Measurements from ENCODE around the gene RASL12. TPM values are rescaled to one million over a fixed set of nuclear protein-coding genes. Genes with fewer than 3 reads are reported as not detected.

Gene RASL12
- total RNA-seq, 2 donors from 2014 or later = 27.2 TPM

- no peak for DNase-seq
- H3K9me3 Mint-ChIP-seq = no peaks in the 10 kb centered on the region
- no peak overlapping the region for H3K4me3 Mint-ChIP-seq
- no peaks in the 10 kb centered on the region for H3K36me3 ChIP-seq (ENCODE audit: control insufficient read depth, insufficient read depth, low read length)
- 87 to 89% methylated on average over 5 of the region's 5 CpGs for WGBS, 2 experiments (ENCODE audit: insufficient coverage in 1 of 2, insufficient read length in 1 of 2)
- H3K27ac ChIP-seq (ENCODE audit: low read depth, low read length) = no peak overlapping the region
- H3K27ac Mint-ChIP-seq = no peak overlapping the region
- no peaks in the 10 kb centered on the region for H3K4me1 Mint-ChIP-seq
- no peaks in the 10 kb centered on the region for H3K36me3 Mint-ChIP-seq (ENCODE audit: low read depth)
- H3K9me3 ChIP-seq (ENCODE audit: control insufficient read depth, low read length) = no peaks in the 10 kb centered on the region
- TF ChIP-seq CTCF (conservative IDR thresholded peaks at IDR 0.05) = no peak
- no peaks in the 10 kb centered on the region for H3K4me1 ChIP-seq (ENCODE audit: control insufficient read depth, insufficient read depth, low read length)
- H3K4me3 ChIP-seq (ENCODE audit: low read length) = no peak overlapping the region
- no peak overlapping the region for H3K9ac ChIP-seq (ENCODE audit: extremely low read depth, low read length, poor library complexity, severe bottlenecking)
- no peaks in the 10 kb centered on the region for H3K27me3 ChIP-seq (ENCODE audit: control insufficient read depth, insufficient read depth, low read length, poor library complexity, severe bottlenecking)
- peaks cover 4% of the 10 kb centered on the region for H3K27me3 Mint-ChIP-seq (ENCODE audit: insufficient read depth)
Measured at GRCh38 chr15:65038836-65039235, 29.0 kb downstream of the RASL12 start.

DNA sequence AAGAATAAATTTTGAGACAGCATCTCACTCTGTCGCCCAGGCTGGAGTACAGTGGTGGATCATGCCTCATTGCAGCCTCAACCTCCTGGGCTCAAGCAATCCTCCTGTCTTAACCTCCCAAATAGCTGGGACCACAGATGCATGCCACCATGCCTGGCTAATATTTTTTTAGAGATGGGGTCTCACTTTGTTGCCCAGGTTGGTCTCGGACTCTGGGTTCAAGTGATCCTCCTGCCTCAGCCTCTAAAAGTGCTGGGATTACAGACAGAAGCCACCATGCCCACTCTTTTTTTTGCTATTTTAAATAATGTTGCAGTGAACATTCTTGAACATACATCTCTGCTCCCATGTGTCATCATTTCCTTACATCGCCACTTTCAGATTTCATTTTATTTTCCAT lies 29.4 kb downstream of the RASL12 start:
- Mint-ChIP-seq H3K9me3 (no peaks in the 10 kb centered on the region), H3K27me3 (ENCODE audit: insufficient read depth) (peaks cover 4% of the 10 kb centered on the region), H3K27ac (no peak overlapping the region), H3K36me3 (ENCODE audit: low read depth) (no peaks in the 10 kb centered on the region), H3K4me3 (no peak overlapping the region), H3K4me1 (no peaks in the 10 kb centered on the region)
- no peak for DNase-seq
- WGBS, 2 experiments (ENCODE audit: insufficient coverage in 1 of 2, insufficient read length in 1 of 2) = 94 to 100% methylated on average over 1 to 3 of the region's 3 CpGs
- no peaks in the 10 kb centered on the region for H3K27me3 ChIP-seq (ENCODE audit: control insufficient read depth, insufficient read depth, low read length, poor library complexity, severe bottlenecking)
- no peaks in the 10 kb centered on the region for H3K4me1 ChIP-seq (ENCODE audit: control insufficient read depth, insufficient read depth, low read length)
- no peak overlapping the region for H3K4me3 ChIP-seq (ENCODE audit: low read length)
- H3K36me3 ChIP-seq (ENCODE audit: control insufficient read depth, insufficient read depth, low read length) = no peaks in the 10 kb centered on the region
- no peak for TF ChIP-seq CTCF (conservative IDR thresholded peaks at IDR 0.05)
- H3K27ac ChIP-seq (ENCODE audit: low read depth, low read length) = no peak overlapping the region
- no peak overlapping the region for H3K9ac ChIP-seq (ENCODE audit: extremely low read depth, low read length, poor library complexity, severe bottlenecking)
- no peaks in the 10 kb centered on the region for H3K9me3 ChIP-seq (ENCODE audit: control insufficient read depth, low read length)

- WGBS, 2 experiments (ENCODE audit: insufficient coverage in 1 of 2, insufficient read length in 1 of 2) = 83 to 89% methylated on average over 1 of the region's 1 CpG
- no peaks in the 10 kb centered on the region for H3K36me3 Mint-ChIP-seq (ENCODE audit: low read depth)
- Histone ChIP-seq H3K9ac (ENCODE audit: extremely low read depth, low read length, poor library complexity, severe bottlenecking) (no peak overlapping the region), H3K27me3 (ENCODE audit: control insufficient read depth, insufficient read depth, low read length, poor library complexity, severe bottlenecking) (no peaks in the 10 kb centered on the region), H3K36me3 (ENCODE audit: control insufficient read depth, insufficient read depth, low read length) (no peaks in the 10 kb centered on the region), H3K4me1 (ENCODE audit: control insufficient read depth, insufficient read depth, low read length) (no peaks in the 10 kb centered on the region), H3K9me3 (ENCODE audit: control insufficient read depth, low read length) (no peaks in the 10 kb centered on the region), H3K27ac (ENCODE audit: low read depth, low read length) (no peak overlapping the region), H3K4me3 (ENCODE audit: low read length) (no peak overlapping the region)
- no peak overlapping the region for H3K27ac Mint-ChIP-seq
- no peak for DNase-seq
- H3K27me3 Mint-ChIP-seq (ENCODE audit: insufficient read depth) = peaks cover 3% of the 10 kb centered on the region
- no peak for TF ChIP-seq CTCF (conservative IDR thresholded peaks at IDR 0.05)
- H3K4me1 Mint-ChIP-seq = peaks cover 2% of the 10 kb centered on the region
- H3K9me3 Mint-ChIP-seq = no peaks in the 10 kb centered on the region
- H3K4me3 Mint-ChIP-seq = no peak overlapping the region
Measured at GRCh38 chr15:65037309-65037708, 30.5 kb downstream of the RASL12 start.

Data from endodermal cell (in vitro differentiated cells).